Pancreas (tissue), 10 donors: ENCODE data around the gene SMIM12. TPM values are rescaled to one million over a fixed set of nuclear protein-coding genes. Genes with fewer than 3 reads are reported as not detected.

ENCODE experiments used
- ATAC-seq, 4 donors: fragments of 200-7000 bp; cut with Tn5 transposase; one replicate each; pipeline versions ENCODE4 v1.8.0 to v1.9.1; 2020; ENCODE audit warnings: mild to moderate bottlenecking in 4 of 4, moderate library complexity in 4 of 4
- DNase-seq, 6 donors: peaks; one replicate each; pipeline ENCODE4 v3.0.0-alpha.2; 2020
- FAIRE-seq: peaks from 2 replicates; lab custom pipeline; 2012; peaks lifted over from hg19 to GRCh38; lab: Jason Lieb, UNC
- H3K27ac ChIP-seq, 4 donors: fragments of 200-600 bp; sonication (generic); 1 replicate in 3 of 4; 2 replicates in 1 of 4; pipeline versions ENCODE4 v1.5.0 to v1.8.0; 2020
- H3K27me3 ChIP-seq, 4 donors: fragments of 200-600 bp; one replicate each; pipeline ENCODE4 v1.8.0; 2021
- H3K36me3 ChIP-seq, 3 donors: fragments of 200-600 bp; sonication (generic) in 1 of 3; one replicate each; pipeline versions ENCODE4 v1.5.0 to v1.8.0; 2020 to 2021
- H3K4me1 ChIP-seq, 3 donors: fragments of 200-600 bp; one replicate each; pipeline ENCODE4 v1.8.0; 2021
- H3K4me3 ChIP-seq, 4 donors: fragments of 200-600 bp; sonication (generic) in 2 of 4; one replicate each; pipeline versions ENCODE4 v1.5.0 to v1.8.0; 2020 to 2021
- H3K9me3 ChIP-seq, 4 donors: fragments of 200-600 bp; one replicate each; pipeline ENCODE4 v1.8.0; 2021
- CTCF ChIP-seq, 4 donors: fragments of 200-600 bp; sonication (generic) in 3 of 4; IDR thresholded peaks; one replicate each; pipeline versions ENCODE4 v1.5.0 to v1.8.0; 2021; ENCODE audit warnings: antibody characterized with exemption in 4 of 4
- WGBS, 2 donors: extraction: QIAGEN DNeasy Blood & Tissue Kit; methylation state at CpG; one replicate each; pipeline ENCODE4 v1.1.7; 2013; 5-methylcytosine and 5-hydroxymethylcytosine counted together
- intact Hi-C, 3 donors: fragments of 100-400 bp; cut with DNase I; formaldehyde crosslinking; loops; one replicate each; pipeline versions ENCODE4 v1.11.1 to v1.14.2; 2022
- polyA plus RNA-seq, 2 donors: library from polyadenylated mRNA; stranded (reverse); fragments of 200-250 nt; gene quantifications; one replicate each; pipeline ENCODE4 v1.2.3, GENCODE V29; 2013
- total RNA-seq, 6 donors: library from RNA; stranded (reverse); fragmentation: NEBNext Ultra II Directional in 4 of 6; extraction: Animal tissue kit (Norgen Biotek cat#: 25700) in 4 of 6; gene quantifications; one replicate each; pipeline versions ENCODE4 v1.2.1 to v1.2.4, GENCODE V29; 2021 to 2023
- donor health status: healthy with polysubstance abuse.
- donor health status: DM: no; HTN: no; CAD: no; lungs with moderate emphysema.
- donor health status: DM: no; HTN: no; CAD: no.
- donor health status: control.
- donor health status: control.
- donor health status: Bipolar disorder and iron deficiency.
- donor health status: DM: yes; HTN: yes; CAD: no.
- donor health status: DM: no; HTN: no; CAD: no.
- donor health status: DM: no; HTN: no; CAD: no.
- donor health status: DM: yes; HTN: yes; CAD: no.

Gene SMIM12
- total and polyA plus RNA-seq, 8 donors, result 6.2 to 18.5 (median 14.3) TPM

GRCh38 chr1:34865981-34866761, 6.6 kb upstream of the SMIM12 start:
- ATAC-seq (peak; percentile 92 to 94 (median 92)), FAIRE-seq (no peak), DNase-seq (peak; percentile 81 to 98 (median 92))
- Histone ChIP-seq H3K27me3 (no peaks in the 10 kb centered on the region), H3K36me3 (no peaks in the 10 kb centered on the region), H3K9me3 (no peaks in the 10 kb centered on the region), H3K4me1 (peaks cover 0 to 4% (median 3%) of the 10 kb centered on the region in 3 donors), H3K27ac (peak overlapping the region; percentile 73 to 86 (median 81)), H3K4me3 (peak overlapping the region; percentile 32 to 89 (median 62))
- TF ChIP-seq CTCF (IDR thresholded peaks at IDR 0.05), result peak; percentile 95 to 99 (median 98)
- intact Hi-C loops, result no loop called here
- WGBS, 2 donors, result 1 to 3% methylated on average over 67 to 81 of the region's 81 CpGs

- Histone ChIP-seq H3K4me1 (peaks cover 0 to 4% (median 3%) of the 10 kb centered on the region in 3 donors), H3K9me3 (no peaks in the 10 kb centered on the region), H3K27ac (peak overlapping the region; percentile 73 to 86 (median 81)), H3K4me3 (peak overlapping the region; percentile 32 to 89 (median 62)), H3K36me3 (no peaks in the 10 kb centered on the region), H3K27me3 (no peaks in the 10 kb centered on the region)
- FAIRE-seq, result no peak
- WGBS, 2 donors, result 19 to 22% methylated on average over 20 to 25 of the region's 25 CpGs
- intact Hi-C loops, result no loop called here
- peak in 4 of 6 donors; percentile 23 to 67 (median 48) for DNase-seq
- no peak for TF ChIP-seq CTCF (IDR thresholded peaks at IDR 0.05)
- peak in 2 of 4 donors; percentile 1 to 24 for ATAC-seq
Observed at GRCh38 chr1:34865573-34865972, 6.0 kb upstream of the SMIM12 start.

DNA sequence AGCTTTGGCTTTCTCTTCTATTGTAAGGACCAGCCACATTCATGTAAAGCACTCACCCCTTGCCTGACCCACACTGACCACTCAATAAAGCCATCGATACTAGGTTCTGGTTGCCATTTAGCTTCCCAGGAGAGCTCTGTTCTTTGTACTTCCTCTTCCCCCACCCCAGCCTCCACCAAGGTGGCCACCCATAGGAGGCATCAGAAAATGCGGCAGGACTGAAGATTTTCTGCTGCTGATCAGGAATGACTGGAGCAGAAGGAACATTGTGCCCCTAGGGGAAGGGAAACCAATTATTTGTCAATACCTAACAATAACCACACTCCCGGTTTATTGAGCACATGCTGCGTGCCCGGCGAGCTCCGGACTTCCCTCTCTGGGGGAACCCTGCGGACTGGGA, 5.2 kb upstream of the SMIM12 start:
- no peak for TF ChIP-seq CTCF (IDR thresholded peaks at IDR 0.05)
- H3K4me1 ChIP-seq, result peaks cover 3 to 8% (median 5%) of the 10 kb centered on the region in 3 donors
- DNase-seq (no peak), FAIRE-seq (no peak), ATAC-seq (no peak)
- no peaks in the 10 kb centered on the region for H3K9me3 ChIP-seq
- no peaks in the 10 kb centered on the region for H3K36me3 ChIP-seq
- no peak overlapping the region for H3K4me3 ChIP-seq
- H3K27me3 ChIP-seq, result no peaks in the 10 kb centered on the region
- intact Hi-C loops, result no loop called here
- WGBS, 2 donors, result 93 to 98% methylated on average over 8 of the region's 8 CpGs
- no peak overlapping the region for H3K27ac ChIP-seq

- TF ChIP-seq CTCF (IDR thresholded peaks at IDR 0.05), result no peak
- Histone ChIP-seq H3K4me1 (peaks cover 6 to 12% (median 8%) of the 10 kb centered on the region in 3 donors), H3K4me3 (no peak overlapping the region), H3K27me3 (no peaks in the 10 kb centered on the region), H3K36me3 (no peaks in the 10 kb centered on the region), H3K9me3 (no peaks in the 10 kb centered on the region), H3K27ac (no peak overlapping the region)
- ATAC-seq, result no peak
- FAIRE-seq, result no peak
- no peak for DNase-seq
- intact Hi-C loops, result no loop called here
Observed at GRCh38 chr1:34863501-34863900, 4.0 kb upstream of the SMIM12 start.
